ENCODE results near the gene FSHR.

The FSHR gene

DNA sequence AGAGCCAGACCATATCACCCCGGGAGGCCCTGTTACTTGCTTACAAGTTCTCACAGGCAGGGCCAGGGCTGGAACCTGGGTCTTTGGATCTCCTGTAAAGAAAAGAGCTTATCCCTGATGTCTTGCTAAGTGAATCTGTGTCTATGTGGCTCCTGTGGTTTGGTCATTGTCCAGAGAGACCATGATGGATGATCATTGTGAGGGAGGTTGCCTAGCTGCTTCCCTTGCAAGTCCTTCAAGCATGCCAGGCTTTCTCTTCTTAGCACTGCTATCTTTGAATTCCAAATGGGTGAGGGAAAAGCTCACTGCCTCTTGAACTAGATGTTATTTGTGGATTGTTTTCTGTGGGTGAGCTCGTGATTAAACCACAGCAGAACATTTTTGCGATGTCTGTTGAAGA is 151.6 kb downstream of the FSHR start:
- TF ChIP-seq, protein P1, sequence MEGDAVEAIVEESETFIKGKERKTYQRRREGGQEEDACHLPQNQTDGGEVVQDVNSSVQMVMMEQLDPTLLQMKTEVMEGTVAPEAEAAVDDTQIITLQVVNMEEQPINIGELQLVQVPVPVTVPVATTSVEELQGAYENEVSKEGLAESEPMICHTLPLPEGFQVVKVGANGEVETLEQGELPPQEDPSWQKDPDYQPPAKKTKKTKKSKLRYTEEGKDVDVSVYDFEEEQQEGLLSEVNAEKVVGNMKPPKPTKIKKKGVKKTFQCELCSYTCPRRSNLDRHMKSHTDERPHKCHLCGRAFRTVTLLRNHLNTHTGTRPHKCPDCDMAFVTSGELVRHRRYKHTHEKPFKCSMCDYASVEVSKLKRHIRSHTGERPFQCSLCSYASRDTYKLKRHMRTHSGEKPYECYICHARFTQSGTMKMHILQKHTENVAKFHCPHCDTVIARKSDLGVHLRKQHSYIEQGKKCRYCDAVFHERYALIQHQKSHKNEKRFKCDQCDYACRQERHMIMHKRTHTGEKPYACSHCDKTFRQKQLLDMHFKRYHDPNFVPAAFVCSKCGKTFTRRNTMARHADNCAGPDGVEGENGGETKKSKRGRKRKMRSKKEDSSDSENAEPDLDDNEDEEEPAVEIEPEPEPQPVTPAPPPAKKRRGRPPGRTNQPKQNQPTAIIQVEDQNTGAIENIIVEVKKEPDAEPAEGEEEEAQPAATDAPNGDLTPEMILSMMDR (IDR thresholded peaks at IDR 0.05; ENCODE audit: low read depth, low read length): no peak
- no peak overlapping the region for H3K4me3 ChIP-seq (ENCODE audit: low read depth, low read length)

DNA sequence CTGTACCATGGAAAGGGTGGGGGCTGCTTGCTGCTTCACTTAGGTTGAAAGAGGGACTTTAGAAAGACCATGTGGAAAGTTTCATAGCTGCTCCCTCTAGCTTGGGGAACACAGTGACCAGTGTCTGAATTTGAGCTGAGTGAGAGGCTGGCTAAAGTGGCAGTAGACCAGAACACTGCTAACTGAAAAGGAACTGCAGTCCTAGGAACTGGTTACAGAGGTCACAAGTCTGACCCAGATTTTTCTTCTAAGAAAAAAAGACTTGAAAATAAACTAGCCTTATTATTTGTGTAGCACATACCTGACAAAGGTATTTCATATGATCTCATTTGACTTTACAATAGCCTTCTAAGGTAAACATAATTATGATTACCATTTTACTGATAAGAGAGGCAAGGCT is 153.6 kb downstream of the FSHR start:
- TF ChIP-seq, protein P1 (IDR thresholded peaks at IDR 0.05; ENCODE audit: low read depth, low read length): no peak
- no peak overlapping the region for H3K4me3 ChIP-seq (ENCODE audit: low read depth, low read length)

DNA sequence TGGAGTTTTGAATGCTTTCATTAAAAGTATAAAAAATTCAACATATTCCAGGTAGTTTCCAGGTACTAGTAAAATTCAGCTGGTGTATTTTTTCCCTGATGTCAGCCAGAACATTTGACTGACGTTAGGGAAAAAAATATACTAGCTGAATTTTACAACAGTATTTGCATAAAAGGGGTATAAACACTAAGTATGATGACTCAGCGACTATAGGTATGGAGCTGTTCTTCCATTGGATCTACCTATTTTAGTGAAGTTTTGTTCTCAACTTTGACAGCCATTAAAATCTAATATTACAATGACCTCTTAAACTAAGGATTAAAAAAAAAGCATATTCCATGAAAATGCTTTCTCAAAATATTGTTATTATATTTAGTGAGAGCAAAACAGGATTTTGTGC is 155.9 kb downstream of the FSHR start:
- TF ChIP-seq, protein P1 (IDR thresholded peaks at IDR 0.05; ENCODE audit: low read depth, low read length): no peak
- no peak overlapping the region for H3K4me3 ChIP-seq (ENCODE audit: low read depth, low read length)

- TF ChIP-seq, protein P1 (IDR thresholded peaks at IDR 0.05; ENCODE audit: low read depth, low read length): no peak
Observed at GRCh38 chr2:48993576-48993975, 160.7 kb downstream of the FSHR start.

GRCh38 chr2:48991415-48992131 is 162.7 kb downstream of the FSHR start:
- TF ChIP-seq, protein P1 (IDR thresholded peaks at IDR 0.05; ENCODE audit: low read depth, low read length): no peak
- no peak overlapping the region for H3K4me3 ChIP-seq (ENCODE audit: low read depth, low read length)

More at GRCh38 chr2:48993576-48993975, 160.7 kb downstream of the FSHR start:
- no peak overlapping the region for H3K4me3 ChIP-seq (ENCODE audit: low read depth, low read length)

- TF ChIP-seq, protein P1 (IDR thresholded peaks at IDR 0.05; ENCODE audit: low read depth, low read length): no peak
- H3K4me3 ChIP-seq (ENCODE audit: low read depth, low read length): no peak overlapping the region
Observed at GRCh38 chr2:48984922-48985321, 169.4 kb downstream of the FSHR start.

DNA sequence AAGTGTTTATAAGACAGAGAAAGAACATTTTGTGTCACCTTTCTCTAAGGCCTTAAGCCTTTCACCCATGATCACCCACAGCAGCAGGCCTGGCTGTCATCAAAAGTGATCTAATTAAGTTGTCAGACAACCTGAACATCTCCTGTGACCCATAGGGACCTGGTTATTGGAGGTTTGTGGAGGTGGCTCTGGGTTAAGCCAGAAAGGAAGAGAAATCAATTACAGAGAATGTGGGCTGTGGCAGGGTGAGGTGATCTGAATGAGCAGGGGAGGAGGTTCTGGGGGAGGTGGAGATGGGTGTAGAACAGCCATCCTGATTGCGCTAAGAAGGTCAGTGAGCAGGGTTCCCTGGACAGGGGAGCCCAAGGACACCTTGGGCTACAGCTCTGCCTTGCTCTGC is 170.8 kb downstream of the FSHR start:
- H3K4me3 ChIP-seq (ENCODE audit: low read depth, low read length): no peak overlapping the region
- TF ChIP-seq, protein P1 (IDR thresholded peaks at IDR 0.05; ENCODE audit: low read depth, low read length): no peak

All from WI38 (cell line).